Measurements from ENCODE around the gene TULP3.

TULP3 gene

GRCh38 chr12:2963760-2964292, 73.1 kb downstream of the TULP3 start:
- DNase-seq (ENCODE audit: extremely low read depth in 1 of 2, low read depth in 1 of 2), result no peak

GRCh38 chr12:2967651-2968050, 77.0 kb downstream of the TULP3 start:
- DNase-seq (ENCODE audit: extremely low read depth in 1 of 2, low read depth in 1 of 2), result no peak

- DNase-seq (ENCODE audit: extremely low read depth in 1 of 2, low read depth in 1 of 2), result no peak
Measured at GRCh38 chr12:2970744-2971143, 80.1 kb downstream of the TULP3 start.

- no peak for DNase-seq (ENCODE audit: extremely low read depth in 1 of 2, low read depth in 1 of 2)
Measured at GRCh38 chr12:2973566-2973965, 82.9 kb downstream of the TULP3 start.

- DNase-seq (ENCODE audit: extremely low read depth in 1 of 2, low read depth in 1 of 2), result no peak
Measured at GRCh38 chr12:2974560-2974971, 83.9 kb downstream of the TULP3 start.

- no peak for DNase-seq (ENCODE audit: extremely low read depth in 1 of 2, low read depth in 1 of 2)
Measured at GRCh38 chr12:2976581-2976996, 85.9 kb downstream of the TULP3 start.

GRCh38 chr12:2977776-2978175, 87.1 kb downstream of the TULP3 start:
- no peak for DNase-seq (ENCODE audit: extremely low read depth in 1 of 2, low read depth in 1 of 2)

GRCh38 chr12:2979806-2980205, 89.1 kb downstream of the TULP3 start:
- DNase-seq (ENCODE audit: extremely low read depth in 1 of 2, low read depth in 1 of 2), result no peak

GRCh38 chr12:2980630-2981029, 89.9 kb downstream of the TULP3 start:
- no peak for DNase-seq (ENCODE audit: extremely low read depth in 1 of 2, low read depth in 1 of 2)

- no peak for DNase-seq (ENCODE audit: extremely low read depth in 1 of 2, low read depth in 1 of 2)
Measured at GRCh38 chr12:2982361-2982760, 91.7 kb downstream of the TULP3 start.

GRCh38 chr12:2984249-2984648, 93.6 kb downstream of the TULP3 start:
- DNase-seq (ENCODE audit: extremely low read depth in 1 of 2, low read depth in 1 of 2), result no peak

GRCh38 chr12:2984698-2985097, 94.0 kb downstream of the TULP3 start:
- no peak for DNase-seq (ENCODE audit: extremely low read depth in 1 of 2, low read depth in 1 of 2)

GRCh38 chr12:2986876-2987275, 96.2 kb downstream of the TULP3 start:
- no peak for DNase-seq (ENCODE audit: extremely low read depth in 1 of 2, low read depth in 1 of 2)

- no peak for DNase-seq (ENCODE audit: extremely low read depth in 1 of 2, low read depth in 1 of 2)
Measured at GRCh38 chr12:2988494-2988893, 97.8 kb downstream of the TULP3 start.

Measured in stimulated activated CD8-positive, alpha-beta memory T cell treated with anti-CD3 and anti-CD28 coated beads, Interleukin-7, amount 100 ng/mL, for 48 hours (primary cell).